ENCODE measurements around the gene MC1R. TPM values are rescaled to one million over a fixed set of nuclear protein-coding genes. Genes with fewer than 3 reads are reported as not detected.

The MC1R gene
- total and polyA plus RNA-seq, 8 donors: 1.3 to 11.3 (median 2.9) TPM

DNA sequence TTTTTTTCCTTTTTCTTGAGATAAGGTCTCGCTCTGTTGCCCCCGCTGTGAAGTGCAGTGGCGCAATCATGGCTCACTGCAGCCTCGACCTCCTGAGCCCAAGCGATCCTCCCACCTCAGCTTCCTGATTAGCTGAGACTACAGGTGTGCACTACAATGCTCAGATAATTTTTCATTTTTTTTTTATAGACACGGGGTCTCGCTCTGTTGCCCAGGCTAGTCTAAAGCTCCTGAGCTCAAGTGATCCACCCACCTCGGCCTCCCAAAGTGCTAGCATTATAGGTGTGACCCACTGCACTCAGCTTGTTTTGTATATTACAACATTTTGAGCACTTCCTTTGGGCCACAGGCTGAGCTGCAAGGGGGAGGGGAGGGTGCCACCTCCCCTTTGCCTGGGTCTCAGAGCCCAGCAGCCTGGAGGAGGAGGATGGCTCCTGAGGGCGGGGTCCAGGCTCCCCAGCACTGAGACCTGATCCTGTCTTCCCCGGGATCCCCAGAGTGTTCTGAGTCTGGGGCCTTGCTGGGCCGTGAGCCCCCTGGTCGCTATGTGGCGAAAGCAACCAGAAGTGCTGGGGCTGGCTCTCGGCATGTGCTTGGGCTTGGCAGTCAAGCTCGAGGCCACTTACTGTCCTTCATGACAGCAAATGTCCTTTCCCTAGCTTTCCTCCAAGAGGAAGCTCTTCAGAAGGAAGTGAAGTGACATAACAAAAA lies 38.0 kb downstream of the MC1R start:
- WGBS, 5 donors: 88 to 93% (median 92%) methylated on average over 15 of the region's 15 CpGs
- TF ChIP-seq CTCF (IDR thresholded peaks at IDR 0.05): no peak
- TF ChIP-seq POLR2A (IDR thresholded peaks at IDR 0.05): no peak
- TF ChIP-seq POLR2AphosphoS5 (IDR thresholded peaks at IDR 0.05): no peak
- TF ChIP-seq EP300 (IDR thresholded peaks at IDR 0.05): no peak
- no peaks in the 10 kb centered on the region for H3K9me3 ChIP-seq
- H3K4me1 ChIP-seq: no peaks in the 10 kb centered on the region
- peak overlapping the region in 2 of 5 donors; percentile 55 to 66 for H3K27ac ChIP-seq
- intact Hi-C loops (cut with DNase I; ENCODE audit: low total_unique reads): no loop called here
- H3K4me3 ChIP-seq: peak overlapping the region in 1 of 4 donors; percentile 31
- no peak for DNase-seq
- peaks cover 15 to 83% (median 72%) of the 10 kb centered on the region in 4 donors for H3K36me3 ChIP-seq
- no peaks in the 10 kb centered on the region for H3K27me3 ChIP-seq

GRCh38 chr16:89957216-89957785 lies 38.6 kb downstream of the MC1R start:
- no peak for TF ChIP-seq EP300 (IDR thresholded peaks at IDR 0.05)
- no peak for TF ChIP-seq POLR2A (IDR thresholded peaks at IDR 0.05)
- no peak for TF ChIP-seq POLR2AphosphoS5 (IDR thresholded peaks at IDR 0.05)
- TF ChIP-seq CTCF (IDR thresholded peaks at IDR 0.05): no peak
- no peaks in the 10 kb centered on the region for H3K27me3 ChIP-seq
- H3K27ac ChIP-seq: peak overlapping the region in 2 of 5 donors; percentile 55 to 66
- H3K4me3 ChIP-seq: peak overlapping the region in 3 of 4 donors; percentile 5 to 31 (median 16)
- WGBS, 5 donors: 88 to 95% (median 91%) methylated on average over 22 to 23 of the region's 23 CpGs
- no peaks in the 10 kb centered on the region for H3K4me1 ChIP-seq
- DNase-seq: no peak
- intact Hi-C loops (cut with DNase I; ENCODE audit: low total_unique reads): no loop called here
- H3K9me3 ChIP-seq: no peaks in the 10 kb centered on the region
- peaks cover 15 to 87% (median 78%) of the 10 kb centered on the region in 4 donors for H3K36me3 ChIP-seq

DNA sequence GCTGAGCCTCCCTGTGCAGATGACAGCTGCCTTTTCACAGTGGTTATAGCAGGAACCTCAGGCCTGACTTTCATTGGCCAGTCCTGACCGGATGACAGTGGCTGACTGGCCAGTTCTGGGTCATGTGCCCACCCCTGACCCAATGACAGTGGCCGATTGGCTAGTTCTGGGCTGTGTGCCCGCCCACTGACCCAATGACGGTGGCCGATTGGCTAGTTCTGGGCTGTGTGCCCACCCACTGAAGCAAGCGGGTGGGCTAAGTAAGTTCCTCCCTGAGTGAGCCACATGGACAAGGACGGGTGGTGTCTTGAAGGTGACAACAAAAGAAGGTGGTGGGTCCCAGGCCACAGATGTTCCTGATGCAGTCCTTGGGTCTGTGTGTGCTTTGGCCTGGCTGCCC lies 39.4 kb downstream of the MC1R start:
- Histone ChIP-seq H3K9me3 (no peaks in the 10 kb centered on the region), H3K27me3 (no peaks in the 10 kb centered on the region), H3K27ac (peak overlapping the region in 1 of 5 donors; percentile 66), H3K36me3 (peaks cover 15 to 90% (median 83%) of the 10 kb centered on the region in 4 donors), H3K4me1 (no peaks in the 10 kb centered on the region), H3K4me3 (peak overlapping the region in 1 of 4 donors; percentile 31)
- 90 to 97% (median 93%) methylated on average over 7 of the region's 7 CpGs for WGBS, 5 donors
- intact Hi-C loops (cut with DNase I; ENCODE audit: low total_unique reads): no loop called here
- peak in 1 of 2 donors; percentile 52 for DNase-seq
- TF ChIP-seq EP300 (IDR thresholded peaks at IDR 0.05) (no peak), POLR2A (IDR thresholded peaks at IDR 0.05) (no peak), POLR2AphosphoS5 (IDR thresholded peaks at IDR 0.05) (no peak), CTCF (IDR thresholded peaks at IDR 0.05) (no peak)

GRCh38 chr16:89958596-89958995 lies 39.9 kb downstream of the MC1R start:
- Histone ChIP-seq H3K27me3 (no peaks in the 10 kb centered on the region), H3K36me3 (peaks cover 15 to 95% (median 88%) of the 10 kb centered on the region in 4 donors), H3K9me3 (no peaks in the 10 kb centered on the region), H3K4me3 (no peak overlapping the region), H3K4me1 (no peaks in the 10 kb centered on the region), H3K27ac (no peak overlapping the region)
- intact Hi-C loops (cut with DNase I; ENCODE audit: low total_unique reads): no loop called here
- no peak for TF ChIP-seq CTCF (IDR thresholded peaks at IDR 0.05)
- TF ChIP-seq POLR2A (IDR thresholded peaks at IDR 0.05): no peak
- no peak for TF ChIP-seq POLR2AphosphoS5 (IDR thresholded peaks at IDR 0.05)
- TF ChIP-seq EP300 (IDR thresholded peaks at IDR 0.05): no peak
- 89 to 98% (median 97%) methylated on average over 10 of the region's 10 CpGs for WGBS, 5 donors
- no peak for DNase-seq

Data from stomach (tissue), 9 donors.